ENCODE data around the gene CISD3. TPM values are rescaled to one million over a fixed set of nuclear protein-coding genes. Genes with fewer than 3 reads are reported as not detected.

The CISD3 gene
- total RNA-seq, 1 donor from 2014 or later: 5.9 TPM

DNA sequence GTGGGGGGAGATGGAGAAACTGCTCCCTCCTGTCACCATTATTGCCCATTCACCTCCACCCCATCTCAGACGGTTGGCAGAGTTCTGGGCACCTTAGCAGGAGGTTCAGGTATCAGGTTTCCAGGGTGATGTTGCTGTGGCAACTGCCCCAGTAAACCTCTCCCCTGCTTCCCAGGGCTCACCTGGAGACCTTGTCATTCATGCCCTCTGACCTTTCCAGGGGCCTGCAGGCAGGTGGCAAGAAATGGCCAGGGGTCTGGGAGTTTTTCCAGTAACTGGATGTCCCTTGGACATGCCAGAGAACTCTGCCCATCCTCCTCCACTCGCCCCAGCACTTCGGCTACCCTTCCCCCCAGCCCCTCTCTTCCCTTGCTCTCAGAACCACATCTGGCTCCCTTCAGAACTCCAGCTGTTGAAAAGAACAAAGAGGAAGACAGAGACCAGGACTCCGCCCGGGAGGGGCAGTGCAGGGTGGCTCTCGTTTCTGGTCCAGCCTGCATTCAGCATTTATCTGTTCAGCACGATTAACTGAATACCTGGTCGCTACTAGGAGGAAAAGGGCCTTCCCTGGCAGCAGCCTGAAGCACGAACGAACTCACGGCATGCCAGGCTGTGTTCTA, 16.6 kb upstream of the CISD3 start:
- Mint-ChIP-seq H3K9me3 (ENCODE audit: low read depth) (no peaks in the 10 kb centered on the region), H3K27ac (no peak overlapping the region), H3K27me3 (no peaks in the 10 kb centered on the region), H3K36me3 (ENCODE audit: insufficient read depth) (peaks cover 22% of the 10 kb centered on the region), H3K4me3 (ENCODE audit: low read depth) (no peak overlapping the region), H3K4me1 (ENCODE audit: low read depth) (peaks cover 17% of the 10 kb centered on the region)
- TF ChIP-seq, protein P1, sequence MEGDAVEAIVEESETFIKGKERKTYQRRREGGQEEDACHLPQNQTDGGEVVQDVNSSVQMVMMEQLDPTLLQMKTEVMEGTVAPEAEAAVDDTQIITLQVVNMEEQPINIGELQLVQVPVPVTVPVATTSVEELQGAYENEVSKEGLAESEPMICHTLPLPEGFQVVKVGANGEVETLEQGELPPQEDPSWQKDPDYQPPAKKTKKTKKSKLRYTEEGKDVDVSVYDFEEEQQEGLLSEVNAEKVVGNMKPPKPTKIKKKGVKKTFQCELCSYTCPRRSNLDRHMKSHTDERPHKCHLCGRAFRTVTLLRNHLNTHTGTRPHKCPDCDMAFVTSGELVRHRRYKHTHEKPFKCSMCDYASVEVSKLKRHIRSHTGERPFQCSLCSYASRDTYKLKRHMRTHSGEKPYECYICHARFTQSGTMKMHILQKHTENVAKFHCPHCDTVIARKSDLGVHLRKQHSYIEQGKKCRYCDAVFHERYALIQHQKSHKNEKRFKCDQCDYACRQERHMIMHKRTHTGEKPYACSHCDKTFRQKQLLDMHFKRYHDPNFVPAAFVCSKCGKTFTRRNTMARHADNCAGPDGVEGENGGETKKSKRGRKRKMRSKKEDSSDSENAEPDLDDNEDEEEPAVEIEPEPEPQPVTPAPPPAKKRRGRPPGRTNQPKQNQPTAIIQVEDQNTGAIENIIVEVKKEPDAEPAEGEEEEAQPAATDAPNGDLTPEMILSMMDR (IDR thresholded peaks at IDR 0.05; ENCODE audit: unreplicated experiment): no peak
- no peak for DNase-seq (ENCODE audit: low spot score, unreplicated experiment)

DNA sequence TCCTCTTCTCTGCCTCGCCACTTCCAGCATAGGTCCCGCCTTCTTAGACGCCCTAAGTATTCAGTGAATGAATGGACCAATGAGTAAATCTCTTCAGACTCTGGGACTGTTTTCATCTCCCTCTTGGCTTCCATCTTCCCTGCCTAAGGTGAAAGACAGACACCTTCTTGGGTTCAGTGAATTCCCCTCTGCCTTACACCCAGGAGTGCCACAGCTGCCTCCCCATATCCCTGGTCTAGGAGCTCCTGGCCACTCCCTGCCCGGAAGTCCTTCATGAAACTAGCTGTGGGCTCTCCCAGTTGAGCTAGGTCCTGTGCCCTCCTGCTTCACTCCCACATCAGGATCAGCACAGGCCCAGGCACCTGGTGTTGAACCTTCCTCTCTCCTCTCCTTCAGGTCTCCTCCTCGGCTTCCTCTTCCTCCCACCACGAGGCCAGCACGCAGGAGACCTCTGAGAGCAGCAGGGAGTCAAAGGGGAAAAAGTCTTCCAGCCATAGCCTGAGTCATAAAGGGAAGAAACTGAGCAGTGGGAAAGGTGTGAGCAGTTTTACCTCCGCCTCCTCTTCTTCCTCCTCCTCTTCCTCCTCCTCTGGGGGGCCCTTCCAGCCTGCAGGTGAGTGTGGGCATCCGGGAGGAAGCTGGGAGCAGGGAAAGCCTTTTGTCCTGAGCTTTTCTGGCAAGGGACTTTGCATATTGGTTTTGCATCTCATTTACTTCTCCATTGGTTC, 14.8 kb upstream of the CISD3 start:
- Mint-ChIP-seq H3K9me3 (ENCODE audit: low read depth) (no peaks in the 10 kb centered on the region), H3K36me3 (ENCODE audit: insufficient read depth) (peaks cover 23% of the 10 kb centered on the region), H3K4me3 (ENCODE audit: low read depth) (no peak overlapping the region), H3K27me3 (no peaks in the 10 kb centered on the region), H3K27ac (no peak overlapping the region), H3K4me1 (ENCODE audit: low read depth) (peaks cover 11% of the 10 kb centered on the region)
- DNase-seq (ENCODE audit: low spot score, unreplicated experiment): no peak
- TF ChIP-seq, protein P1 (IDR thresholded peaks at IDR 0.05; ENCODE audit: unreplicated experiment): no peak

DNA sequence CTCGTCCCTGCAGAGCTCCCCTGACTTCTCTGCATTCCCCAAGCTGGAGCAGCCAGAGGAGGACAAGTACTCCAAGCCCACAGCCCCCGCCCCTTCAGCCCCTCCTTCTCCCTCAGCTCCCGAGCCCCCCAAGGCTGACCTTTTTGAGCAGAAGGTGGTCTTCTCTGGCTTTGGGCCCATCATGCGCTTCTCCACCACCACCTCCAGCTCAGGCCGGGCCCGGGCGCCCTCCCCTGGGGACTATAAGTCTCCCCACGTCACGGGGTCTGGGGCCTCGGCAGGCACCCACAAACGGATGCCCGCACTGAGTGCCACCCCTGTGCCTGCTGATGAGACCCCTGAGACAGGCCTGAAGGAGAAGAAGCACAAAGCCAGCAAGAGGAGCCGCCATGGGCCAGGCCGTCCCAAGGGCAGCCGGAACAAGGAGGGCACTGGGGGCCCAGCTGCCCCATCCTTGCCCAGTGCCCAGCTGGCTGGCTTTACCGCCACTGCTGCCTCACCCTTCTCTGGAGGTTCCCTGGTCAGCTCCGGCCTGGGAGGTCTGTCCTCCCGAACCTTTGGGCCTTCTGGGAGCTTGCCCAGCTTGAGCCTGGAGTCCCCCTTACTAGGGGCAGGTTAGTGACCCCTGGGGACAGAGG, 13.7 kb upstream of the CISD3 start:
- Mint-ChIP-seq H3K36me3 (ENCODE audit: insufficient read depth) (peaks cover 24% of the 10 kb centered on the region), H3K9me3 (ENCODE audit: low read depth) (no peaks in the 10 kb centered on the region), H3K27me3 (no peaks in the 10 kb centered on the region), H3K4me3 (ENCODE audit: low read depth) (no peak overlapping the region), H3K27ac (no peak overlapping the region), H3K4me1 (ENCODE audit: low read depth) (peaks cover 2% of the 10 kb centered on the region)
- TF ChIP-seq, protein P1 (IDR thresholded peaks at IDR 0.05; ENCODE audit: unreplicated experiment): no peak
- DNase-seq (ENCODE audit: low spot score, unreplicated experiment): no peak

DNA sequence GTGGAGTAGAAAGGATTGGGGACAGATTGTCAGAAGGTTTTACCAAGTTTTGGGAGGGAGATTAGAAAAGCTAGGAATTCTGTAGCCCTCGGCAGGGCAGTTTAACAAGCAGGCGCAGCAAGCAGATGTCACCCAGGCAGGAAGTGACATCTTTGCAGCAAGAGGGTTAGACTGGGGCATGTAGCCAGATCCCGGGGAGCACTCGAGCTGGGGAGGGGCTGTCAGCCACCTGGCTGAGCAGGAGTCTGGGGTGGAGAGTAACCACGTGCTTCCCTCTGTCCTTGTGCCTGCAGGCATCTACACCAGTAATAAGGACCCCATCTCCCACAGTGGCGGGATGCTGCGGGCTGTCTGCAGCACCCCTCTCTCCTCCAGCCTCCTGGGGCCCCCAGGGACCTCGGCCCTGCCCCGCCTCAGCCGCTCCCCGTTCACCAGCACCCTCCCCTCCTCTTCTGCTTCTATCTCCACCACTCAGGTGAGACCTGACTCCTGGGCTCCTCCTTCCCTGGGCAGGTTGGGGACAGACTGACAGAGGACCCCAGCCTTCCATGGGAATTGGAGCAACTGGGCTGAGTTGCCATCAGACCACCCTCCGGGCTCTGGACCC, 12.9 kb upstream of the CISD3 start:
- TF ChIP-seq, protein P1 (IDR thresholded peaks at IDR 0.05; ENCODE audit: unreplicated experiment): no peak
- Mint-ChIP-seq H3K9me3 (ENCODE audit: low read depth) (no peaks in the 10 kb centered on the region), H3K4me1 (ENCODE audit: low read depth) (no peaks in the 10 kb centered on the region), H3K27ac (peak overlapping the region; percentile 77), H3K4me3 (ENCODE audit: low read depth) (no peak overlapping the region), H3K27me3 (no peaks in the 10 kb centered on the region), H3K36me3 (ENCODE audit: insufficient read depth) (peaks cover 24% of the 10 kb centered on the region)
- no peak for DNase-seq (ENCODE audit: low spot score, unreplicated experiment)

DNA sequence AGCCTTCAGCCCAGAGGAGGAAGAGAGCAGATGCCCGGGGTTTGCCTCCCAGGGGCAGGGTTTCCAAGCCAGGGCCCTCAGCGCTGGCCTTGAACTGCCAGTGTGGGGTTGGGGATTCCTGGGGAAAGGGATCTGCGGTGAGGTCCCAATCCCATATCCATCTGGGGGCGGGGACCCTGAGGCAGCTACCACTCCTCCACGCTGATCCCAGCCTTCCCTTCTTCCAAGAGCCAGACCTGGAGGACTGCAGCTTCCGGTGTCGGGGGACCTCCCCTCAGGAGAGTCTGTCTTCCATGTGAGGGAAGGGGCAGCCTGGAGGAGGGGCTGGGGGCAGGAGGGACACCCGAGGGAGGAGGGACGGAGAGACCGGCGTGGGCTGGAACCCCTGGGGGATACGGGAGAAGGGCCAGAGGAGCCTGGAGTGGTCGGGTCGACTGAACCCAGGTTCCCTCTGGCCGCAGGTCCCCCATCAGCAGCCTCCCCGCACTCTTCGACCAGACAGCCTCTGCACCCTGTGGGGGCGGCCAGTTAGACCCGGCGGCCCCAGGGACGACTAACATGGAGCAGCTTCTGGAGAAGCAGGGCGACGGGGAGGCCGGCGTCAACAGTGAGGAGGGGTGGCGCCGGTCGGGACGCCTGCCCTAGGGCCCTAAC, 10.7 kb upstream of the CISD3 start:
- Mint-ChIP-seq H3K4me3 (ENCODE audit: low read depth) (no peak overlapping the region), H3K27ac (no peak overlapping the region), H3K27me3 (no peaks in the 10 kb centered on the region), H3K9me3 (ENCODE audit: low read depth) (no peaks in the 10 kb centered on the region), H3K4me1 (ENCODE audit: low read depth) (no peaks in the 10 kb centered on the region), H3K36me3 (ENCODE audit: insufficient read depth) (peaks cover 21% of the 10 kb centered on the region)
- DNase-seq (ENCODE audit: low spot score, unreplicated experiment): no peak
- TF ChIP-seq, protein P1 (IDR thresholded peaks at IDR 0.05; ENCODE audit: unreplicated experiment): no peak

All from progenitor cell of endocrine pancreas (in vitro differentiated cells).